22Rv1 (cell line): Measurements from ENCODE around the gene TUT4.
"Not testable (repeated sequence)": the region's sequence is repeated elsewhere in the genome, so short reads cannot be mapped to it uniquely, and the experiment has no call there.

ENCODE experiments used
- H3K27ac ChIP-seq: fragments of 450-650 bp; 2 replicates; pipeline ENCODE4 v1.5.1; 2017
- CTCF ChIP-seq: fragments of 450-650 bp; IDR thresholded peaks from 2 replicates; pipeline ENCODE4 v1.5.1; 2017; ENCODE audit warnings: mild to moderate bottlenecking
- ZFX ChIP-seq: fragments of 450-650 bp; IDR thresholded peaks from 2 replicates; pipeline ENCODE4 v1.6.1; 2017; ENCODE audit warnings: antibody characterized with exemption, borderline replicate concordance

Gene TUT4

GRCh38 chr1:52585474-52585873 lies 32.6 kb upstream of the TUT4 start:
- TF ChIP-seq ZFX (no peak), CTCF (no peak)
- H3K27ac ChIP-seq: no peak overlapping the region

GRCh38 chr1:52582116-52582696 lies 29.3 kb upstream of the TUT4 start:
- no peak for TF ChIP-seq ZFX
- no peak for TF ChIP-seq CTCF
- no peak overlapping the region for H3K27ac ChIP-seq

- H3K27ac ChIP-seq: no peak overlapping the region
These were observed 27.4 kb upstream of the TUT4 start for GRCh38 chr1:52580283-52580682.

GRCh38 chr1:52579415-52579814 lies 26.5 kb upstream of the TUT4 start:
- TF ChIP-seq CTCF (no peak), ZFX (no peak)
- no peak overlapping the region for H3K27ac ChIP-seq

More at GRCh38 chr1:52580283-52580682, 27.4 kb upstream of the TUT4 start:
- no peak for TF ChIP-seq CTCF
- TF ChIP-seq ZFX: no peak

GRCh38 chr1:52578066-52578465 lies 25.2 kb upstream of the TUT4 start:
- H3K27ac ChIP-seq: not testable (repeated sequence)

- H3K27ac ChIP-seq: no peak overlapping the region
- TF ChIP-seq CTCF (no peak), ZFX (no peak)
These were observed 23.2 kb upstream of the TUT4 start for GRCh38 chr1:52576074-52576473.

- no peak overlapping the region for H3K27ac ChIP-seq
- no peak for TF ChIP-seq ZFX
- TF ChIP-seq CTCF: no peak
These were observed 21.7 kb upstream of the TUT4 start for GRCh38 chr1:52574594-52574993.

- no peak overlapping the region for H3K27ac ChIP-seq
- no peak for TF ChIP-seq ZFX
- no peak for TF ChIP-seq CTCF
These were observed 19.5 kb upstream of the TUT4 start for GRCh38 chr1:52572387-52572786.
